PFSK-1 (cell line): ENCODE results near the gene PVALEF.

Experiments used
- FOXP2 ChIP-seq: optimal IDR thresholded peaks from 2 replicates; pipeline ENCODE3; 2011; ENCODE audit warnings: borderline replicate concordance, control low read depth, inconsistent platforms; ENCODE audit not compliant: insufficient read depth; ENCODE audit errors: extremely low read length, extremely low read depth
- POLR2AphosphoS5 ChIP-seq: IDR thresholded peaks from 2 replicates; pipeline ENCODE4 v1.6.1; 2012; ENCODE audit warnings: low read depth, mild to moderate bottlenecking, control low read depth, low read length, moderate library complexity
- REST ChIP-seq, 2 experiments: IDR thresholded peaks; 2 replicates each; pipeline versions ENCODE4 v1.6.1 to v1.8.0; 2011 to 2012; ENCODE audit warnings: low read depth in 2 of 2, low read length in 2 of 2, control low read depth in 1 of 2, inconsistent platforms in 1 of 2, mild to moderate bottlenecking in 1 of 2, moderate library complexity in 1 of 2; ENCODE audit not compliant: insufficient read depth in 1 of 2
- SIN3A ChIP-seq: IDR thresholded peaks from 2 replicates; pipeline ENCODE4 v1.6.1; 2012; ENCODE audit warnings: mild to moderate bottlenecking, low read length, moderate library complexity, borderline replicate concordance; ENCODE audit not compliant: insufficient read depth
- TAF1 ChIP-seq: IDR thresholded peaks from 2 replicates; pipeline ENCODE4 v1.6.1; 2012; ENCODE audit warnings: low read length, control low read depth, borderline replicate concordance; ENCODE audit not compliant: insufficient read depth

The PVALEF gene

GRCh38 chr17:81180836-81181810 is 15.8 kb downstream of the PVALEF start:
- no peak for TF ChIP-seq TAF1
- TF ChIP-seq FOXP2: no peak
- TF ChIP-seq REST (IDR thresholded peaks at IDR 0.05; ENCODE audit: insufficient read depth in 1 of 2, low read depth in 2 of 2, low read length in 2 of 2): no peak

GRCh38 chr17:81181811-81182185 is 16.5 kb downstream of the PVALEF start:
- TF ChIP-seq TAF1 (no peak), FOXP2 (no peak)

GRCh38 chr17:81182596-81182995 is 17.3 kb downstream of the PVALEF start:
- TF ChIP-seq POLR2AphosphoS5 (no peak), SIN3A (no peak), REST (IDR thresholded peaks at IDR 0.05; ENCODE audit: insufficient read depth in 1 of 2, low read depth in 2 of 2, low read length in 2 of 2) (no peak), FOXP2 (no peak)

GRCh38 chr17:81183316-81183715 is 18.0 kb downstream of the PVALEF start:
- TF ChIP-seq REST (IDR thresholded peaks at IDR 0.05; ENCODE audit: insufficient read depth in 1 of 2, low read depth in 2 of 2, low read length in 2 of 2) (no peak), SIN3A (no peak), TAF1 (no peak), POLR2AphosphoS5 (no peak), FOXP2 (no peak)

- TF ChIP-seq TAF1: no peak
- no peak for TF ChIP-seq REST (IDR thresholded peaks at IDR 0.05; ENCODE audit: insufficient read depth in 1 of 2, low read depth in 2 of 2, low read length in 2 of 2)
- TF ChIP-seq FOXP2: no peak
- TF ChIP-seq POLR2AphosphoS5: no peak
- TF ChIP-seq SIN3A: no peak
These were observed 18.5 kb downstream of the PVALEF start for GRCh38 chr17:81183807-81184206.
